Measurements from ENCODE around the gene UGGT1.

UGGT1 gene

DNA sequence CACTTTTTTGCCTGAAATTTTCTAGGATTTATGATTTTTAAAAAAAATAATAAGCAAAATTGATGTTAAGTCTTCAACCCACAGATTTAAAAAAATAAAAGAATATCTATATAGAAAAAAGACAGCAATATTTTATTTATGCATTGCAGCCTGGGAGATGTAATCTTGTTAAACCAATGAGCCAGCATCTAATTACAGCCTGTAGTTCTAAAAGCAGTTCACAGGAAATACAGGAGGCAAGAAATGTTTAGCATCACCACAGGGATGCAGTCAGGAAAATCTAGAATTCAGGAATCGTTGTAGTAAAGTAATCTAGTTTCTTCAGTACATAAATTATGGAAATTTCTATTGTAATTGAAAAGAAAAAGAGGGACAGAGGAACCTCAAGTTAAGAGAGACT is 17.2 kb downstream of the UGGT1 start:
- no peak for DNase-seq (ENCODE audit: low spot score)

DNA sequence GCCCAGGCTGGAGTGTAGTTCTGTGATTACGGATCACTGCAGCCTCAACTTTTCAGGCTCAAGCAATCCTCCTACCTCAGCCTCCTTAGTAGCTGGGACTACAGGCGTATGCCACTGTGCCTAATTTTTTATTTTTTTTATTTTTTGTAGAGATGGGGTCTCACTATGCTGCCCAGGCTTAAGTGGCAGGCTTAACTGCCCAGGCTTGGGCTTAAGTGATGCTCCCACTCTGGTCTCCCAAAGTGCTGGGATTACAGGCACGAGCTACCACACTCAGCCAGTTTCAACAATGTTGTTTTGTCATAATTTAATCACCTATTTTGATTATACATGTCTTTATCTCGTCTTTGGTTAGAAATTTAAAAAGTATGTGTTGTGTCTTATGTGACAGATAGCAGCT is 18.2 kb downstream of the UGGT1 start:
- DNase-seq (ENCODE audit: low spot score), result no peak

DNA sequence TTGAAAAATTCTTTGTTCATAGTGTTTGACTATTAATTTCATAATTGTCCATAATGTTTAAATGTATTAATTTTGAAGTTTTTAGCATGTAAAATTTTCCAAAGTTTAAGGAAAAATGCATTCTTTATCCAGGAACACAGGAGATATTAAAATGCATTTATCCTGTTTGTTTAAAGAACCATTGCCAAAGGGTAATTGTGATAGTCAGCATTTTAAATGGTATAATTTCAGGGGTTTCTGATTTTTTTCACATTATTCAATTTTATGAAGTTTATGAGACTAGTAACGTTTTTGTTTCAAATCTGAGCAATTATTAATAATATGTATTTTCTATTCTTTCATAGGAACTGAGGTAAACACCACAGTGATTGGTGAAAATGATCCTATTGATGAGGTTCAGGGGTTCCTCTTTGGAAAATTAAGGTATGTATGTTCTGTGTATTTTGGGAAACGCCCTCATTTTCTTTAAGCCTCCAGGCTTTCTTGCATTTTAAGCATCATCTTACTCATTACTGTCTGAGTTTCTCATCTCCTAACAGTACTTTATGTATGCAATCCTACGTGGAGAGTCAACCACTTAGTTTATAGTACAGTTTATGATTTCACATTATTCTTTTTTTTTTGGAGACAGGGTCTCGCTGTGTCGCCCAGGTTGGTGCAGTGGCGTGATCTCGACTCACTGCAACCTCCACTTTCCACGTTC is 25.1 kb downstream of the UGGT1 start:
- DNase-seq (ENCODE audit: low spot score), result no peak

DNA sequence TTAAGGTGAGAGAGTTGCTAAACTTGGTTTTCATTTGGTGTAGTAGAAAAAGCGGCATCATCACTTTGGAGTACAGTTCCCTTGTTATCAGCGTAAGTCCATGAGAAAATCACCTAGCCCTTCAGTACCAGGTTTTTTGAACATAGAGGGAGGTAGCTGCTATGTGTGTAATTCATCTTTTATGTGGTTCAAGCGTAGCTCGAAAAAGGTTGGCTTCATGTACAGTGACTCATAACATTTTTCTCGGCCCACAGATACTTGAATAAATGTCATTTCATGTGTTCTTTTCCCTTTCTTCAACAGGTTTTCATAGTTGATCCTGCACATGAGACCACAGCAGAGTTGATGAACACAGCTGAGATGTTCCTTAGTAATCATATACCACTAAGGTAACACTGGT is 43.6 kb downstream of the UGGT1 start:
- no peak for DNase-seq (ENCODE audit: low spot score)

- DNase-seq (ENCODE audit: low spot score), result no peak
Measured at GRCh38 chr2:128137094-128137616, 46.2 kb downstream of the UGGT1 start.

DNA sequence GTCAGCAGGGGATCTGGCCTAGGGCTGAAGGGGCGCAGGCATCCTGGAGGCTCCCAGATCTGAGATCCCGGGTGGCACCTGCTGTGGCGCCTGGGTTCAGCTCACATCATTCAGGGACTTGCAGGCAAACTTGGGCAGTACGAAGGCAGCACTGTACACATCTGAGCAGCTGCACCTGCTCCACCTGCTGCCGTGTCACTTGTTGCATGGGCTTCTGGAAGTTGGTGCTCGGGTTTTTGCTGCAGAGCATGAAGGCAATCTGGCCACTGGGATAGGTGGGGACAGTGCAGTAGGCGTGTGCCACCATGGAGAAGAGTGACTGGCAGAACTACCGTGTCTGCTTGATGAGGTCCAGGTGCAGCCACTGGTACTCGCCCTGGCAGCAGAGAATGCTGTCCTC is 48.6 kb downstream of the UGGT1 start:
- DNase-seq (ENCODE audit: low spot score), result no peak

DNA sequence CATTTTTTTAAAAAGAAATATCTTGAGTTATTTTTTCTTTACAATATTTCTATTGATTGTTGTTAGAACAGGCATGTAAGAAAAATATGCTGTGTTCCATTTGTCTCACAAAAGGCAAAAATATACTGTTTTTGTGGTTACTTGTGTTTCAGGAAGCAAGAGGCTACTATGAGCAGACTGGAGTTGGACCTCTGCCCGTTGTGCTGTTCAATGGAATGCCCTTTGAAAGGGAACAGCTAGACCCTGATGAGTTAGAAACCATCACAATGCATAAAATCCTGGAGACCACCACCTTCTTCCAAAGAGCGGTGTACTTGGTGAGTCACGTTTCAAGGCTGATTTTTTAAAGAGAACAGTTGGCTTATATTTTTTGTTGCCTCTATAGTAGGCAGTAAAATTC is 54.7 kb downstream of the UGGT1 start:
- DNase-seq (ENCODE audit: low spot score), result no peak

DNA sequence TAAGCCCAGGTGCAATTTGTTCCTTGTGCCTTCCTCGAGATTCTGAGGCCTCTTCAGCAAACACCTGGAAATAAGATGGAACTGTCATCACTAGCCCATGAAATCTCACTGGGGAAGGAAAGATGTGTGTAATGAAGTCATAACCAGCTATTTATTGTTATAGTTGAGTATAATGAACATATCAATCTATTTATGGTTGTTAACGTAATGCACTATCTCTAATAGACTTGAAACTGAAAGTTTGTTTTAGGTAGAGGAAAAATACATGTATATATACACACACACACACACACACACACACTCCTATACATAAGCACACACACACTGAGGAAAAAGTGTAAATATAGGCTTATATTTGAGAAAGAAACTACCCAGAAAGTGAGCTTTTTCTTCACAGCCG is 62.8 kb downstream of the UGGT1 start:
- DNase-seq (ENCODE audit: low spot score), result no peak

GRCh38 chr2:128154225-128154624 is 63.2 kb downstream of the UGGT1 start:
- DNase-seq (ENCODE audit: low spot score), result no peak

- no peak for DNase-seq (ENCODE audit: low spot score)
Measured at GRCh38 chr2:128155970-128156369, 65.0 kb downstream of the UGGT1 start.

GRCh38 chr2:128156812-128157211 is 65.8 kb downstream of the UGGT1 start:
- no peak for DNase-seq (ENCODE audit: low spot score)

DNA sequence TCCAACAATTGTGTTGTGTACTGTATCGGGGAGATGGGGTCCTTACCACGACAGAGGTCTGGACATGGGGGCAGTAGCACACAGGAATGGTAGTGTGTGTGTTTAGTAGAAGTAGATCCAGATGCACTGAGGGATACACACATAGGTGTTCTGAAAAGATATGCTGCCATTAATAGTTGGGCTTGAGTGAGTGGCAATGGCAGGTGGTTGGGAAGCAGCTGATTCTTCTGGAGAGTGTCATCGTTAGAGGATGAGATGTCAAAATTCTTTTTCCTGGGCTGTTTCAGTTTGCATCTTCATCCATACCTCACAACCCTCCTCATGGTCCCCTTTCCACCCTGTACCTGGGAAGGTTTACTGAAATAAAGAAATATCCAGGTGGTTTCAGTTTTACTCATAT is 66.6 kb downstream of the UGGT1 start:
- DNase-seq (ENCODE audit: low spot score), result no peak

DNA sequence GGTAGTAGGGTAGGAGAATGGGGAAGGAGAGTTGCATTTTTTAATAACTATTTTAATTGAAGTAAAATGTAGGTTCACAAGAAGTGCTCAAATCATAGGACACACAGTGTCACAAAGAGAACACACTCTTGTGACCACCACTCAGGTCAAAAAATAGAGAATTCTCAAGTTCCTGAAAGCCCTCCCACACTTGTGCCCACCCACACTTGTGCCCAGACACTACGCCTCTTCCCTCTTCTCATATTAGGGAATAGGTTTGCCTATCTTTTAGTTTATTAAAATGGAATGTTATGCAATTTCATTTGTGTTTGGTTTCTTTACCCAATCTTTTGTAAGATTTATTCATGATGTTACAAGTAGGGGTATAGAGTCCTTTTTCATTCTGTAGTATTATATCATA is 67.2 kb downstream of the UGGT1 start:
- DNase-seq (ENCODE audit: low spot score), result no peak

DNA sequence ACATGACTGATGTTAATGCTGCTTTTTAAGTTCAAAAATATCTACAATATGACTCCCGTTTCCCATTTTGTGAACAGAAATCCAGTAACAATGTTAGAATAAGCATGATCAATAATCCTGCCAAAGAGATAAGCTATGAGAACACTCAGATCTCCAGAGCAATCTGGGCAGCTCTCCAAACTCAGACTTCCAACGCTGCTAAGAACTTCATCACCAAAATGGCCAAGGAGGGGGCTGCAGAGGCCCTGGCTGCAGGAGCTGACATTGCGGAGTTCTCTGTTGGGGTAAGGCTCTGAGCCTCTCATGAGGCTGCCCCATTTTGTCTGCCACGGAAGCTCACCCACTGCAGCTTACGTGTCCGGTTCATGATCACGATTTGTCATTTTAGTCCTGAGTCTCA is 68.4 kb downstream of the UGGT1 start:
- no peak for DNase-seq (ENCODE audit: low spot score)

- DNase-seq (ENCODE audit: low spot score), result no peak
Measured at GRCh38 chr2:128160616-128161275, 69.7 kb downstream of the UGGT1 start.

GRCh38 chr2:128162266-128162665 is 71.3 kb downstream of the UGGT1 start:
- no peak for DNase-seq (ENCODE audit: low spot score)

DNA sequence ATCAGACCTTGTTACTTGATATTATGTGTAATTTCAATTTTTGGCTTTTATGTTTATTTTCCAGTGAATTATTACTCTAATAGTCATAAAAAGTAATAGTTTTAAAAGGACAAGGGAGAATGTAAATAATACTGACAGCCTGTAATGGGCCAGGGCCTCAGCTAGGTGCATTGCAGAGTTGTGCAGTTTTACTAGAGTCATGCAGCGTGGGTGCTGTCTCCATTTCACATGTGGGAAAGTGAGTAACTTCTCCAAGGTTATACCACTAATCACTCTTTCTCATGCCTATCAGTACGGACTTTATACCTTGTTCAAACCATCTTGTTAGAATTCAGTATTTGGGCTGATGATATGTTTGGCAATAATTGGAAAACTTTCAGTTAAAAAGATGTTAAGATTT is 73.3 kb downstream of the UGGT1 start:
- no peak for DNase-seq (ENCODE audit: low spot score)

GRCh38 chr2:128166746-128167353 is 75.8 kb downstream of the UGGT1 start:
- no peak for DNase-seq (ENCODE audit: low spot score)

DNA sequence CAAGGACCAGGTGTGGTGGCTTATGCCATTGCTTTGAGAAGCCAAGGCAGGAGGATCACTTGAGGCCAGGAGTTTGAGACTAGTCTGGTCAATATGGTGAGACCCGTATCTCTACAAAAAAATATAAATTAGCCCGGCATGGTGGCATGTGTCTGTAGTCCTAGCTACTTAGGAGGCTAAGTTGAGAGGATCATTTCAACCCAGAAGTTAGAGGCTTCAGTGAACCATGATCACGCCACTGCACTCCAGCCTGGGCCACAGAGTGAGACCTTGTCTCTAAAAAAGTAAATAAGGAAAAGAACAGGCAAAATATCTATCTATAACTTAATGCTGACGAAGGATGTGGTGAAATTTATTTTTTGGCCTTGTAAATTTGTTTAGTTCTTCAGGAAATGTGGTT is 78.1 kb downstream of the UGGT1 start:
- DNase-seq (ENCODE audit: low spot score), result no peak

- no peak for DNase-seq (ENCODE audit: low spot score)
Measured at GRCh38 chr2:128169497-128169896, 78.5 kb downstream of the UGGT1 start.

DNA sequence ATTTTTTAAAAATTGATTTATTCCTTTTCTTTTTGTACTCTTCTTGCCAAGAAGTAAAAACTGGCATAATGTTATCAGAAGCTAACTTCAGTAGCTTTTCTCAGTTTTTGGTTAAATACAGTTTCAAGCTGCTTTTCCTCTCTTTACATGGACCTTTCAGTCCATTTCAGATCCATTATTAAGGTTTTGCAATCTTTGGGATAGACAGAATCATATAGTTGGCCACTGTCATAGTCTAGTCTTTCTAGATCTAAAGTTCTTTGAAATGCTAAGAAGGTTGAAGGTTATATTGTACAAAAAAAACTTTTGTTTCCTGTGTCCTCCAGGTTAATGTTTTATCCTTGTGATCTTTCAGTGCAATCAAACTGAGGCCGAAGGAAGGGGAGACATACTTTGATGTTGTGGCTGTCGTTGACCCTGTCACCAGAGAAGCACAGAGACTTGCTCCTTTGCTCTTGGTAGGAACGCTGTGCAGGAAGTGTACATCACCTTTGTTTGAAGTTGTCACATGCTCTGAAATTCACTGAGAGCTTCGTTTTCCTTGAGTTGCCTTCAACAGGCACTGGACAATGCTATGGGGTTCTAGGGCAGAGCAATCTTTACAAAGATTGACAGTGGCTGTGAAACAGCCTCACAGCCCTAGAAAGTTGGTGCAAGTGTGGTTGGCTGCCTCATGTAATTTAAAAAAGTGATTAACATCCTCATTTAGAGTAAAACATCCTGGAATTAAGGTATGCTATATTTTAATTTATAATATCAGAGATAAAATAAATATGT is 79.1 kb downstream of the UGGT1 start:
- no peak for DNase-seq (ENCODE audit: low spot score)

- no peak for DNase-seq (ENCODE audit: low spot score)
Measured at GRCh38 chr2:128170776-128171175, 79.8 kb downstream of the UGGT1 start.

DNA sequence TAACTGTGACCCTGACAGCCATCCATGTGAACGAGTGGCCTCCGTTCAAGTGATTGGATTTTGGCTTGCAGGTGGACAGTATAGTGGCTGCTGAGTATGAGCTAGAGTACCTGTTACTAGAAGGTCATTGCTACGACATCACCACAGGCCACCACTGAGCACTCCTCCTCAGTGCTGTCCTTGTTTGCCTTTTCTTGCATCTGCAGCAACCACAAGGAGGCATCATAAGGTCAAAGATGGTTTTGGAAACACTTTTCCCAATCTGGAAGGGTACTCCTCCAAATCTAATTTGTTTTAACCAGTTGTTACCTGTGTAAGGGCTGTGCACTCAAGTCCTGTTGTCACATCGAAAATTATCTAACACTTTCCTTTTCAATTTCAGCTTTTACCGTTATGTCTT is 81.2 kb downstream of the UGGT1 start:
- DNase-seq (ENCODE audit: low spot score), result no peak

Data from hematopoietic multipotent progenitor cell treated with erythropoietin and hydrocortisone succinate and interleukin-3 and kit ligand, for 15 days (in vitro differentiated cells).